Endodermal cell (in vitro differentiated cells): ENCODE results near the gene GOLGA6D. TPM values are rescaled to one million over a fixed set of nuclear protein-coding genes. Genes with fewer than 3 reads are reported as not detected.
A peak's percentile ranks its signal among the peaks of the same experiment; 100 is the strongest.
"Not testable (repeated sequence)": the region's sequence is repeated elsewhere in the genome, so short reads cannot be mapped to it uniquely, and the experiment has no call there.

Experiments
- DNase-seq: peaks from one replicate; pipeline ENCODE4 v3.0.0-alpha.2; 2017
- H3K27ac ChIP-seq: 2 replicates; pipeline ENCODE4 v1.5.1; 2013; ENCODE audit warnings: mild to moderate bottlenecking, low read depth, low read length, moderate library complexity
- H3K27me3 ChIP-seq: 2 replicates; pipeline ENCODE4 v1.6.1; 2013; ENCODE audit warnings: mild to moderate bottlenecking, low read length, moderate library complexity; ENCODE audit not compliant: insufficient read depth, control insufficient read depth, poor library complexity, severe bottlenecking
- H3K36me3 ChIP-seq: 2 replicates; pipeline ENCODE4 v1.7.0; 2013; ENCODE audit warnings: mild to moderate bottlenecking, low read length, moderate library complexity; ENCODE audit not compliant: control insufficient read depth, insufficient read depth
- H3K4me1 ChIP-seq: one replicate; pipeline ENCODE4 v1.7.0; 2013; ENCODE audit warnings: low read length; ENCODE audit not compliant: control insufficient read depth, insufficient read depth
- H3K4me3 ChIP-seq: 2 replicates; pipeline ENCODE4 v1.5.1; 2013; ENCODE audit warnings: mild to moderate bottlenecking, low read length, moderate library complexity
- H3K9ac ChIP-seq: 2 replicates; pipeline ENCODE4 v1.6.1; 2013; ENCODE audit warnings: mild to moderate bottlenecking, low read length, moderate library complexity; ENCODE audit not compliant: poor library complexity, severe bottlenecking; ENCODE audit errors: extremely low read depth
- H3K9me3 ChIP-seq: 2 replicates; pipeline ENCODE4 v1.6.1; 2013; ENCODE audit warnings: mild to moderate bottlenecking, low read length, moderate library complexity; ENCODE audit not compliant: control insufficient read depth
- H3K27ac Mint-ChIP-seq: 2 replicates; pipeline ENCODE4 v1.8.0; 2020; ENCODE audit warnings: mixed read lengths
- H3K27me3 Mint-ChIP-seq: 2 replicates; pipeline ENCODE4 v1.8.0; 2021; ENCODE audit warnings: mild to moderate bottlenecking, mixed read lengths; ENCODE audit not compliant: insufficient read depth
- H3K36me3 Mint-ChIP-seq: 2 replicates; pipeline ENCODE4 v1.8.0; 2020; ENCODE audit warnings: low read depth, mixed read lengths
- H3K4me1 Mint-ChIP-seq: 2 replicates; pipeline ENCODE4 v1.8.0; 2020; ENCODE audit warnings: mixed read lengths
- H3K4me3 Mint-ChIP-seq: 2 replicates; pipeline ENCODE4 v1.8.0; 2020; ENCODE audit warnings: mild to moderate bottlenecking, moderate library complexity, mixed read lengths
- H3K9me3 Mint-ChIP-seq: 2 replicates; pipeline ENCODE4 v1.8.0; 2020; ENCODE audit warnings: mild to moderate bottlenecking, mixed read lengths
- WGBS, 2 experiments: methylation state at CpG; one replicate each; pipeline versions ENCODE4 v1.1.5 to v1.1.7; 2013; ENCODE audit warnings: missing lambda C conversion rate in 2 of 2, mixed read lengths in 1 of 2; ENCODE audit not compliant: insufficient coverage in 1 of 2, insufficient read length in 1 of 2; 5-methylcytosine and 5-hydroxymethylcytosine counted together
- total RNA-seq, 2 donors: library from RNA; stranded (reverse); fragmentation: NEBNext Ultra II Directional in 1 of 2; extraction: Animal tissue kit (Norgen Biotek cat#: 25700) in 1 of 2; gene quantifications; 2 replicates in 1 of 2; 3 replicates in 1 of 2; pipeline ENCODE4 v1.2.1, GENCODE V29; 2021
- TF ChIP-seq, protein P1 (sequence below): fragments of 200-600 bp; sonication (generic); conservative IDR thresholded peaks from 2 replicates; pipeline ENCODE4 v1.5.0; 2021; ENCODE audit warnings: antibody characterized with exemption, mild to moderate bottlenecking

Gene GOLGA6D
- total RNA-seq, 2 donors from 2014 or later = 0.11 to 0.24 TPM

DNA sequence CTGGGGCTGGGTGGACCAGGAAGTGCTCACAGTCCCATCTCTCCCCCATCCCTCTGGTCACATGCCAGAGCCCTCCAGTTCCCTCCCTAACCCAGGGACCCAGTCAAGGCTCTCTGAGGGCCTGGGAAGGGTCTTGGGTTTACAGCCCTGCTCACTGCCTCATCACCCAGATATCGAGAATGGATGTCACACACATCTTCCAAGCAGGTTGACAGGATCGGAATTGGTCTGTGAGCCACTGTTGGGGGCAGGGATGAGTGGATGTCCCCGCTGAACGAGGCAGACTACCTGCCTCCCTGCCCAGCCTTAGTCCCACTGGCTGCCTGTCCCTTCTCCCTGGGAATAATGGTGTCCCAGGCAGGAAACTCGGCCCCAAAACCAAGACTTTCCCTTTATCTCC lies 44.5 kb upstream of the GOLGA6D start:
- H3K27ac ChIP-seq = no peak overlapping the region
- H3K4me1 Mint-ChIP-seq = no peaks in the 10 kb centered on the region
- no peaks in the 10 kb centered on the region for H3K36me3 ChIP-seq
- peaks cover 8% of the 10 kb centered on the region for H3K27me3 Mint-ChIP-seq
- H3K27ac Mint-ChIP-seq = no peak overlapping the region
- WGBS, 2 experiments = 76 to 81% methylated on average over 4 to 5 of the region's 5 CpGs
- no peak overlapping the region for H3K4me3 Mint-ChIP-seq
- no peak for DNase-seq
- H3K9me3 Mint-ChIP-seq = no peaks in the 10 kb centered on the region
- H3K9me3 ChIP-seq = no peaks in the 10 kb centered on the region
- no peaks in the 10 kb centered on the region for H3K36me3 Mint-ChIP-seq
- H3K4me1 ChIP-seq = no peaks in the 10 kb centered on the region
- H3K4me3 ChIP-seq = no peak overlapping the region
- no peak overlapping the region for H3K9ac ChIP-seq
- H3K27me3 ChIP-seq = no peaks in the 10 kb centered on the region
- TF ChIP-seq, protein P1, sequence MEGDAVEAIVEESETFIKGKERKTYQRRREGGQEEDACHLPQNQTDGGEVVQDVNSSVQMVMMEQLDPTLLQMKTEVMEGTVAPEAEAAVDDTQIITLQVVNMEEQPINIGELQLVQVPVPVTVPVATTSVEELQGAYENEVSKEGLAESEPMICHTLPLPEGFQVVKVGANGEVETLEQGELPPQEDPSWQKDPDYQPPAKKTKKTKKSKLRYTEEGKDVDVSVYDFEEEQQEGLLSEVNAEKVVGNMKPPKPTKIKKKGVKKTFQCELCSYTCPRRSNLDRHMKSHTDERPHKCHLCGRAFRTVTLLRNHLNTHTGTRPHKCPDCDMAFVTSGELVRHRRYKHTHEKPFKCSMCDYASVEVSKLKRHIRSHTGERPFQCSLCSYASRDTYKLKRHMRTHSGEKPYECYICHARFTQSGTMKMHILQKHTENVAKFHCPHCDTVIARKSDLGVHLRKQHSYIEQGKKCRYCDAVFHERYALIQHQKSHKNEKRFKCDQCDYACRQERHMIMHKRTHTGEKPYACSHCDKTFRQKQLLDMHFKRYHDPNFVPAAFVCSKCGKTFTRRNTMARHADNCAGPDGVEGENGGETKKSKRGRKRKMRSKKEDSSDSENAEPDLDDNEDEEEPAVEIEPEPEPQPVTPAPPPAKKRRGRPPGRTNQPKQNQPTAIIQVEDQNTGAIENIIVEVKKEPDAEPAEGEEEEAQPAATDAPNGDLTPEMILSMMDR = no peak

DNA sequence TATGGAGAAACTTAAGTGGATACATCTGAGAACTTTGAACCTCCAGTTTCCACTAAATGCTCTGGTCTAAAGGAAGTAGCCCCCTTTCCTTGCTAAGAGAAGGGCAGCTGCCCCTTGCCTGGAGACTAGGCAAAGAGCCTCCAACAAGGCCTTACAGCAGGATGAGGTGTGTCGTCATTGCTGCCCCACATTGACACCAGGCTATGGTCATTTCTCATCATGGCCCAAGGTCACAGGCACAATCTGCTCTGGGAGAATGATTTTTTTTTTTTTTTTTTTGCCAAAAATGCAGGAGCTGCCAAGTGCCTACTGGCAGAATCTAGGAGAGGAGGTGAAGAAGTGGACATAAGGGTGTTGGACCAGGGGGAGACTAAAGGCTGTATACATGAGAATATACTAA lies 36.9 kb upstream of the GOLGA6D start:
- H3K27ac ChIP-seq, H3K4me3 Mint-ChIP-seq, H3K4me3 ChIP-seq, DNase-seq, H3K9me3 ChIP-seq, H3K27me3 Mint-ChIP-seq, H3K36me3 Mint-ChIP-seq, H3K4me1 ChIP-seq, H3K27ac Mint-ChIP-seq, H3K27me3 ChIP-seq, H3K9ac ChIP-seq, H3K9me3 Mint-ChIP-seq, H3K36me3 ChIP-seq: not testable (repeated sequence)
- 93% methylated on average over 1 of the region's 1 CpG; no CpG with 5 or more reads in 1 of the 2 experiments for WGBS, 2 experiments
- H3K4me1 Mint-ChIP-seq = peaks cover 22% of the 10 kb centered on the region

DNA sequence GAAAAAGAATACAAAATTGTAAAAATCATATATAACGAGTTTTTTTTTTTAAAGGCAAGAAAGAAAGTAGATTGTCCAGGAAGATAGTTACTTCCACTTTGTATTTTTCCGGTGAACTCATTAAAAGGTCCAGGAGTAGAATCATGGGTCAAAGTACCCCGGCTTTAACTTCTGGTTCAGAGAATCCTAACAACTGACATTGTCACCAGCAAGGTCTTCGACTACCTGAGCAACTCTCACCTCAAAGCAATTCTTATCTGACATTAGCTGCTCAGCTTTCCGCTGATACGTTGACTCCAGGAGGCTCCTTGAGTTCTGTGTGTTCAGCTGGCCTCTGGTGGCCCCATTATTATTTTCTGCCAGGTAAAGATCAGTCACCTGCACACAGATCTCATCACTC lies 33.6 kb upstream of the GOLGA6D start:
- H3K9me3 ChIP-seq, H3K9me3 Mint-ChIP-seq, DNase-seq, H3K27me3 Mint-ChIP-seq, H3K36me3 Mint-ChIP-seq, H3K4me1 ChIP-seq, H3K27me3 ChIP-seq, H3K27ac ChIP-seq, H3K27ac Mint-ChIP-seq, H3K9ac ChIP-seq, H3K36me3 ChIP-seq, H3K4me3 Mint-ChIP-seq: not testable (repeated sequence)
- WGBS, 2 experiments = 74 to 93% methylated on average over 6 of the region's 6 CpGs
- peak overlapping the region; percentile 26 for H3K4me3 ChIP-seq
- peaks cover 38% of the 10 kb centered on the region for H3K4me1 Mint-ChIP-seq

DNA sequence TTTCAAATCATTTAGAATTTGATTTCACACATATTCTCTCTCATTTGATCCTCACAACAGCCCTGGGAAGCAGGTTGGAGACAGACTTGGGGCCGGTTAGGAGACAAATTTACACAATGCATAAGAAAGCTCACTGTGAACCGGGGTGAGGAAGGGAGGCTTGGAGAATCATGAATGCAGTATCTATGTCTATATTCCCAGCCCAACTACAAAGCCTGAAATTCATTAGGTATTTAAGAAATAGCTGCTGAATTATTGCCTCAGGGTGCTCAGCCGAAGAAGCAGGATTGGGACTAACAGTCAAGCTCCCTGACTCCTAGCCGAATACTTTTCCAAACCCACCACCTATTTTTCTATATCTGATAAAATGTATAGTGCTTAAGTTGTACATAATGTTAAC lies 32.9 kb upstream of the GOLGA6D start:
- H3K4me3 Mint-ChIP-seq = no peak overlapping the region
- Histone ChIP-seq H3K4me3 (no peak overlapping the region), H3K36me3 (no peaks in the 10 kb centered on the region), H3K27me3 (no peaks in the 10 kb centered on the region), H3K4me1 (peaks cover 6% of the 10 kb centered on the region), H3K27ac (no peak overlapping the region), H3K9ac (no peak overlapping the region), H3K9me3 (no peaks in the 10 kb centered on the region)
- H3K27me3 Mint-ChIP-seq = no peaks in the 10 kb centered on the region
- H3K36me3 Mint-ChIP-seq = no peaks in the 10 kb centered on the region
- no peak overlapping the region for H3K27ac Mint-ChIP-seq
- no peak for DNase-seq
- H3K9me3 Mint-ChIP-seq = no peaks in the 10 kb centered on the region
- H3K4me1 Mint-ChIP-seq = peaks cover 38% of the 10 kb centered on the region
- TF ChIP-seq, protein P1 = no peak
- 78% methylated on average over 3 of the region's 4 CpGs; no CpG with 5 or more reads in 1 of the 2 experiments for WGBS, 2 experiments

DNA sequence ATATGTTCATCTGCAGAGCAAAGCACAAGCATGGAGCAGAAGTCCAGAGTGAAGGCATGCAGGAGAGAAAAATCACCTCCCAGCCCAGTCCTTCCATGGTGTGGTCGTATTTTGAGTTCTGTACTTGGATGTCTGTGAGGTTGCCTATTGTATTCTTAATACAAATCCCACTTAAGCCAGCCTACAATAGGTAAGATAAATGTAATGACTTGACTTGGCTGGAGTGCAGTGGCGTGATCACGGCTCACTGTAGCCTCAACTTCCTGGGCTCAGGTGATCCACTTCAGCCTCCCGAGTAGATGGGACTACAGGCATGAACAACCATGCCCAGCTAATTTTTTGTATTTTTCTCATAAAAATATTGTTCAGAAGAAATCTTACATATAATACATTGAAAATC lies 31.3 kb upstream of the GOLGA6D start:
- H3K4me3 ChIP-seq, H3K27ac Mint-ChIP-seq, H3K4me1 ChIP-seq, H3K27me3 ChIP-seq, H3K9ac ChIP-seq, H3K36me3 Mint-ChIP-seq, H3K36me3 ChIP-seq, H3K4me3 Mint-ChIP-seq, H3K27me3 Mint-ChIP-seq, DNase-seq, H3K9me3 Mint-ChIP-seq, H3K9me3 ChIP-seq, H3K27ac ChIP-seq: not testable (repeated sequence)
- peaks cover 38% of the 10 kb centered on the region for H3K4me1 Mint-ChIP-seq
- 90% methylated on average over 3 of the region's 4 CpGs; no CpG with 5 or more reads in 1 of the 2 experiments for WGBS, 2 experiments
